ENCODE results near the gene ARHGAP24.
"Not testable (repeated sequence)": the region's sequence is repeated elsewhere in the genome, so short reads cannot be mapped to it uniquely, and the experiment has no call there.

Gene ARHGAP24

GRCh38 chr4:85812776-85813175 is 337.8 kb downstream of the ARHGAP24 start:
- DNase-seq (ENCODE audit: low read depth, low spot score), result no peak

- DNase-seq (ENCODE audit: low read depth, low spot score), result no peak
These were observed 341.0 kb downstream of the ARHGAP24 start for GRCh38 chr4:85815796-85816459.

DNA sequence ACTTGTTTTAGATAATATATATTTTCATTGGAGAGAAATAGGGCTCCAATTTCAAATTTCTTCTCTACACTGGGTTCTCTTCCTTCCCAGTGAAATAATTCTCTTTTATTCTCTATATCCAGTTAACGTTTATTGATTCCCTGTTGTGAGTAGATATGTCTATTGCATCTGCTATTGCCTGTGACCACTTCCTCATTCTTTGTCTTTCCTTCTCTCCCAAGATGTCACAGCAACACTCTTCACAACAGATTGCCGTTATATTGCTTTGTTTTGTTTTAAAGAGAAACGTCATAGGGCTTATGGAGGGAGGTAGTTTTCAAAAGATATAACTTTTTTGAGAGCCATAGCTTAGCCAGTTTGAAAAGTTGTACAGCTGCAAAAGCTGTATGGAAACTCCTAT is 343.8 kb downstream of the ARHGAP24 start:
- no peak for DNase-seq (ENCODE audit: low read depth, low spot score)

DNA sequence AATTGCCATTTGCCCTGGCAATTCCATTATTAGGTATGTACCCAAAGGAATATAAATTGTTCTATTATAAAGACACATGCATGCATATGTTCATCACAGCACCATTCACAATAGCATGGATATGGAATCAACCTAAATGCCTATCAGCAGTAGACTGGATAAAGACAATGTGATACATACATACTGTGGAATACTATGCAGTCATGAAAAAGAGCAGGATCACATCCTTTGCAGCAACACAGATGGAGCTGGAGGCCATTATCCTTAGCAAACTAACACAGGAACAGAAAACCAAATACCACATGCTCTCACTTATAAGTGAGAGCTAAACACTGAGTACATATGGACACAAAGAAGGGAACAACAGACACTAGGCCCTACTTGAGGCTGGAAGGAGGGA is 345.2 kb downstream of the ARHGAP24 start:
- DNase-seq (ENCODE audit: low read depth, low spot score), result not testable (repeated sequence)

GRCh38 chr4:85821688-85822455 is 346.9 kb downstream of the ARHGAP24 start:
- no peak for DNase-seq (ENCODE audit: low read depth, low spot score)

GRCh38 chr4:85823295-85823694 is 348.3 kb downstream of the ARHGAP24 start:
- no peak for DNase-seq (ENCODE audit: low read depth, low spot score)

DNA sequence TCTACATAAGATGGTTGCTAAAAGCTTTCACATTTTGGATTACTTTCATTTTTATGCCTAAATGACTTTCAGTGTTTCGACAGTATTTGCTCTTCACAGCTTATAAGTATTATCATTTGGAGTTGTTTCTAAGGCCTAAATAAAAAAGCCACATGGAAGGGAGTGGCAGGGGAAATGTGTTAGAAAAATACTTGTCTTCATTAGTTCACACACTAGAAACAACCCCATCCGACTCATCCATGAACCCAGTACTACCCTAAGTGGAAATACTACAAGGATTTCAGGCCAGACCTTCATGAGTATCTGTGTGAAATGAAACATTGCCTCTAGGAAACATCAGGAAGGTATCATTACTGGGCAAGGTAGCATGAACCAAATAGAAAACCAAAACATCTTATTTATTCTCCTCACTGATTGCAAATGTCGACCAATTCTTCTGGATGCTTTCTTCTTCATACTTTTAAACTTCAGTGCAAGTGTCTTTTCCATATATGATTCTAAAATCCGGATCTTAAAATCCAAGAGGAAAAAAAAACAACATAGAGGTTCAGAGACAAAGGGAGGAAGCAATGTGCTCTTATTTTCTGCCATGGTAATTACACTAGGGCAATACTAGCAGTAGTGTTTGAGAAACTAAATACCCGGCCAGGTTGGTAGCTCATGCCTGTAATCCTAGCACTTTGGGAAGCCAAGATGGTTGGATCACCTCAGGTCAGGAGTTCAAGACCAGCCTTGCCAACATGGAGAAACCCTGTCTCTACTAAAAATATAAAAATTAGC is 349.4 kb downstream of the ARHGAP24 start:
- DNase-seq (ENCODE audit: low read depth, low spot score), result no peak

DNA sequence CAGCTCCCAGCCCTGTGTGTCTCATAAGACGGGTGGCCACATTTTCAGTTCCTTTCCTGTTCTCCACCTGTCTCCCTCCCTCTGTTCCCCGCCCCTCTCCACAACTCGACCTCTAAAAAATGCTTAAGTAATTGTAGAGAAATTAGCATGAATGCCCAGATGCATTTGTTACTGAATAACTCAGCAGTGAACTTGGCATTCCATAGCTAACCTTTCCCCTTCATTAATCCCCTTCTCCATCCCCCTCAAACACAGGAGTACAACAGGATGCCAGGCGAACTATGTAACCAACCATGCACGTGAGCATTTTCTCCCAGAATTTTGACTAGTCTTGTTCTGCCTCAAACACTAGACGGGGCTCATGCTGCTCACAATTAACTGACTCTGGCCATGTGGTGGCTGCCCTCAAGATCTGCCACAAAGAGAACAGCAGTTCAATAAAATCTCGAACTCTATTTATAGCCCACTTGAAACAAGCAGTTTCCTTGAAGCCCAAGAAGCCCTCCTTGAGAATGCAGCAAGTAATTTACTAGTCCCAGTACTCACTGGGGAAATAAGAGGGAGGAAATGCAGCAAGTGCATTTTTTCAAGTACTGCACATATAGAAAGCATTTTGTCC is 351.2 kb downstream of the ARHGAP24 start:
- no peak for DNase-seq (ENCODE audit: low read depth, low spot score)

DNA sequence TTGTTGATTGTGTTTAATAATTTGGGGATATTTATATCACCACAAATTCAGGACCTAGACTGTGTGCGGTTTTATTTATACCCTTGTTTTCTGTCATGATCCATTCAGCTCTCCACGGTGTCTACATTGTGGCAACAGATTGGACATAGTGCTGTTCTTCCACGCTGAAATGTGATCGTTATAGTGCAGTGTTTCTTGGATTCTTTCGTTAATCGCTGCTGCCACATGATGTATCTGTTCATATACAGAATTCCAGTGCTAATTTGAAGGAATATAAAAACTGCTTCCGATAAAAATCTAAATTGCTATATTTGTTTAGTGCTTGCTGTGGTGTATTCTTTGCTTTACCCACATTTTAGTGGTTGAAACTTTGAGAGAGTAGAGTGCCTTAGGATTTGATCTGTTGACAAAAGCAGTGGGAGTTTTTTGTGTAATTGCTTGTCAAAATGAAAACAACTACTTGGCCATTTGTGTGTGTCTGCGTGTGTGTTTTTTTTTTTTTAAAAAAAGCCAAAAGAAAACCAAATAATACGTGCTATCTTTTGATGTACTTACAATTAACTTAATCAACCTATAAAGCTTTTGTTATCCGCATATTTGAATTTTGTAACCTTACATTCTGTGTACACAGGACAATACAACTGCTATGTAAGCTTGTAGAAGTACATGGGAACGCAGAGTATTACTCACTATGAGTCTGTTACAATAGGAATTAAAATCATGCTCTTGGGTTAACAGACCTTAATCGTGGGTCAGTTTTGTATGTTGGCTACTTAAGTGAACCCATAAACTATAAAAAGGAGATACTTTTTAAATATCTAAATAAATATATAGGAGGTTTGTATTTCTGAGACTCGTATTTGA is 353.3 kb downstream of the ARHGAP24 start:
- no peak for DNase-seq (ENCODE audit: low read depth, low spot score)

DNA sequence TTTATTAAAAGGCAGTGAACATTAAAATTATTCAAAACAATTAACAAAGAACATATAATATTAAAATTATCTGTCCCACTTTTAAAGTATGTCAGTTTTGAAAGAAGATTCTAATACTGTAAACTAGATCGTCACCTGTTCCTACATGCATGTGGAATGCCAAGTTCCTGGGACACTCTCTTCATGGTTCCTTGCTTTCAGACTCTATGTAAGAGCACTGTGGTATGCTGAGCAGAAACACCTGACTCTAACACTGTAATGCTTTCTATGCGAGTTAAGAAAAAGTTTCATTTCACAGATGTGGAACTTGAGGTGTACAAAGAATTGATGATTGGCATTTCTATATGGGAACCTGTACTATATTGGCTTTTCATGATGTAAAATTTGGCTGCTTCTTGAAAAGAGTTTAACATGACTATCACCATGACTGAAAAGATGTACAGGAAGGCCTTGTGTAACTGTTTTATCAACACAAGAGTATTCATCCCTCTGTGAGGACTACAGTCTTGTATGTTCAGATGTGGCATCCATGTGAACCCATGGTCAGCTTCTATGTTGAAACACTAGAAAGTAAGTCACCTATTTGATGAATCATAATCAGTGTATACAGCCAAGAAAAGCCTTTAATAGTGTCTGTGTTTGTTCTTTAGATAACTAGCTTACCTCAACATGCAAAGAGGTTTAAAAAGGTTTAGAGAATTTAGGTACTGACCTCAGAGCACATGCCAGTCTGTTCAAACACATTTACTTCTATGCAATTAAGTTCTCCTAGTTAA is 354.5 kb downstream of the ARHGAP24 start:
- no peak for DNase-seq (ENCODE audit: low read depth, low spot score)

- no peak for DNase-seq (ENCODE audit: low read depth, low spot score)
These were observed 356.7 kb downstream of the ARHGAP24 start for GRCh38 chr4:85831647-85832046.

- DNase-seq (ENCODE audit: low read depth, low spot score), result no peak
These were observed 358.4 kb downstream of the ARHGAP24 start for GRCh38 chr4:85833302-85833701.

DNA sequence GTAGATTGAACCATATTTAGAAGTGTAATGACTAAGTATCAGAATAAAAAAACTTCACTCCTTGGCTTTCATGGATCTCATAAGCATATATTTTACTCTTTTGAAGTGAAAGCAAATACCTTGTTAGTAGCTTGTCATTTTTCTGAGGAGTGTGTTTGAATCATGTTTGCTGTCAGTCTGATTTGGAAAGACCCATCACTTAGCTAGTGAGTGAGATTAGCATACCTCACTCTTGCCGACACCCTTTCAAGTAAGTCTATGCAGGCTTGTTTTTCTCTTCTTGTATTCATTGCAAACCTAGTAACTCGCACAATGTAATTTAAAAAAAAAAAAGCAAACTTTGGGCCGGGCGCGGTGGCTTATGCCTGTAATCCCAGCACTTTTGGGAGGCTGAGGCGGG is 360.0 kb downstream of the ARHGAP24 start:
- DNase-seq (ENCODE audit: low read depth, low spot score), result no peak

DNA sequence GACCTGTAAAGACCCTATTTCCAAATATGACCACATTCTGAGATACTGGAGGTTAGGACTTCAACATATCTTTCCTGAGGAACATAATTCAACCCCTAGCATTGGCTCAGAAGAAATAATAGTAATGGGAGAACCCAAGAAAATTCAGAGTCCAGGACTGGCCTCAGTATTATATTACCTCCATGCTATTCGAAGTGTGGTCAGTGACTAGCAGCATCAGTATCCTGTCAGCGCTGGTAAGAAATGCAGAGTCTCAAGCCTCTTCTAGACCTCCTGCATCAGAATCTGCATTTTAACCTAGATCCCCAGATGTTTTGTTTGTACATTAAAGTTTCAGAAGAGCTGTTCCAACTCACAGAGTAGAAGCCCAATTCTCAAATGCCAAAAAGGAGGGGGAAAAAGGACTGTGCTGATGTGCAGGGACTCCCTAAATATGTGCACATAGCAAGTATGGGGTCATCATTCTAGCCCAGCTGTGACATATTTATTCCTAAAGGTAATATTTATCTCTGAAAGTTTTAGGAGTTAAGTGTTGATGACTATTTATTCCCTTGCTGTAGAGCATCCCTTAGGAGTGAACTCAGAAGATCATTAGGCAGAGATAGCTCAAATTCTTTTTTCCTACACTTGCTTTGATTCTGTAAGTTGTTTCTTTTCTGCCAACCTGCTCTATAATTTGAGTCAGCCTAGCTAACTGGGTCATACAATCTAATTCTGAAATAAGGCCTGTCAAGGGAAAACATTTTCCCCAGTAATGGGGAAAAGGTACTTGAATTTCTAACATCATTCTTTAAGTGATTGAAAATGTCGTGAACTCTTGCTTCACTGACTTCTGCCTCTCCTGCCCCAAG is 361.9 kb downstream of the ARHGAP24 start:
- DNase-seq (ENCODE audit: low read depth, low spot score), result no peak

DNA sequence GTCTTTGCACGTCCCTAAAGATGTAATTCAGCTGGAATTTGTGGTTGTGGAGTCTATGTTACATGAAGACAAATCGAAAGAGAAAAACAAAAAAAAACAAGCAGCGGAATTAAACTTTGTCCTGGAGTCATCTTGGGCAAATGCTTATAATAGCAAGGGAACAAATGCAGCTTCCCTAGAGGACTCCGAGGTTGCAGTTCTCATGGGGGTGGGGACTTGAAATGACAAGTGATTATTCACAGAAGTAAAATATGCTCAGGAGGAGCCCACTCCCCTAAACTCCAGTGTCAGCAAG is 362.4 kb downstream of the ARHGAP24 start:
- no peak for DNase-seq (ENCODE audit: low read depth, low spot score)

GRCh38 chr4:85839981-85840451 is 365.1 kb downstream of the ARHGAP24 start:
- DNase-seq (ENCODE audit: low read depth, low spot score), result not testable (repeated sequence)

- DNase-seq (ENCODE audit: low read depth, low spot score), result no peak
These were observed 367.6 kb downstream of the ARHGAP24 start for GRCh38 chr4:85842540-85842939.

DNA sequence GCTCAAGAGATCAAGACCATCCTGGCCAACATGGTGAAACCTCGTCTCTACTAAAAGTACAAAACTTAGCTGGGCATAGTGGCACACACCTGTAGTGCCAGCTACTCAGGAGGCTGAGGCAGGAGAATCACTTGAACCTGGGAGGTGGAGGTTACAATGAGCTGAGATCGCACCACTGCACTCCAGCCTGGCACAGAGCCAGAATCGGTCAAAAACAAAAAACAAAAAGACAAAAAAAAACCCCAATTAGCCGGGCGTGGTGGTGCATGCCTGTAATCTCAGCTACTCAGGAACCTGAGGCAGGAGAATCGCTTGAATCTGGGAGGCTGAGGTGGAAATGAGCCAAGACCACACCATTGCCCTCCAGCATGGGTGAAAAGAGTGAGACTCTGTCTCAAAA is 378.8 kb downstream of the ARHGAP24 start:
- not testable (repeated sequence) for DNase-seq (ENCODE audit: low read depth, low spot score)

- no peak for DNase-seq (ENCODE audit: low read depth, low spot score)
These were observed 379.6 kb downstream of the ARHGAP24 start for GRCh38 chr4:85854546-85854945.
